Effector memory CD4-positive, alpha-beta T cell (primary cell): Measurements from ENCODE around the gene TELO2.

Experiments used
- DNase-seq, 3 donors: peaks; one replicate each; pipeline ENCODE4 v3.0.0-alpha.2; 2020
- H3K27ac ChIP-seq: 2 replicates; pipeline ENCODE4 v1.7.0; 2013; ENCODE audit warnings: mild to moderate bottlenecking, low read length, moderate library complexity; ENCODE audit not compliant: insufficient read depth, poor library complexity, severe bottlenecking
- H3K27me3 ChIP-seq: replicated peaks from 2 replicates; pipeline ENCODE4 v1.7.0; 2013; ENCODE audit warnings: mild to moderate bottlenecking, low read length; ENCODE audit not compliant: insufficient read depth, control insufficient read depth, poor library complexity, severe bottlenecking
- H3K36me3 ChIP-seq: 2 replicates; pipeline ENCODE4 v1.7.0; 2013; ENCODE audit warnings: mild to moderate bottlenecking, low read length, moderate library complexity; ENCODE audit not compliant: control insufficient read depth, insufficient read depth
- H3K4me1 ChIP-seq: 2 replicates; pipeline ENCODE4 v1.7.0; 2013; ENCODE audit warnings: low read length, mild to moderate bottlenecking; ENCODE audit not compliant: control insufficient read depth, insufficient read depth, poor library complexity, severe bottlenecking
- H3K4me3 ChIP-seq: 2 replicates; pipeline ENCODE4 v1.7.0; 2013; ENCODE audit warnings: low read length, low read depth, mild to moderate bottlenecking; ENCODE audit not compliant: insufficient read depth, poor library complexity, severe bottlenecking
- H3K9me3 ChIP-seq: 2 replicates; pipeline ENCODE4 v1.7.0; 2013; ENCODE audit warnings: mild to moderate bottlenecking, low read length, moderate library complexity; ENCODE audit not compliant: control insufficient read depth

The TELO2 gene

DNA sequence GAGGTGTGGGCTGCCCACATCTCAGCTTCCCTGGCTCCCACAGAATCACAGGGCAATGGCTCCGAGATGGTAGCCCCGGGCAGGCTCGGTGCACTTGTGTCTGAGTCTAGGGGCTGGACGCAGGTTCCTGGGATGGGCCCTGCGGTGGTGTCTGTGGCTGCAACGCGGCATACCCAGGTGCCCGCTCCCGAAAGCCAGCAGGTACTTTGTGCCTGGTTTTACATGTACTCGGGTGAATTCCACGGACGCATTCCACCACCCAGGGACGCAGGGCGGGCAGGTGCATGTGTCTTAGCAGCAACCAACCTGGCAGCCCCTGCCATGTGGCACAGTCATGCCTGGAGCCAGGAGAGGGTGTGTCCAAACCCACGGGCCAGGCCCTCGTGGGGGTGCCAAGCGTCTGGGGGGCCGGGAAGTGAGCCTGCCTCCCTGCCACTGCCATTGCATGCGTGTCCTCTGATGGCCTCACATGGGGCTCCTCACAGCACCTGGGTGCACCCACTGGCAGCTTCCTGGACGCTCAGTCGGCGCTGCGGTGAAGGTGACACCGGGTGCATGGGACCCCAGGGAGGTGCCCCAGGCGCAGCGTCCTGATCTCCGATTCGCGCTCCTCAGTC is 35.9 kb downstream of the TELO2 start:
- no peak overlapping the region for H3K4me3 ChIP-seq
- no peaks in the 10 kb centered on the region for H3K36me3 ChIP-seq
- no peaks in the 10 kb centered on the region for H3K27me3 ChIP-seq
- H3K4me1 ChIP-seq, result peaks cover 30% of the 10 kb centered on the region
- H3K9me3 ChIP-seq, result no peaks in the 10 kb centered on the region
- H3K27ac ChIP-seq, result no peak overlapping the region
- DNase-seq, result no peak

DNA sequence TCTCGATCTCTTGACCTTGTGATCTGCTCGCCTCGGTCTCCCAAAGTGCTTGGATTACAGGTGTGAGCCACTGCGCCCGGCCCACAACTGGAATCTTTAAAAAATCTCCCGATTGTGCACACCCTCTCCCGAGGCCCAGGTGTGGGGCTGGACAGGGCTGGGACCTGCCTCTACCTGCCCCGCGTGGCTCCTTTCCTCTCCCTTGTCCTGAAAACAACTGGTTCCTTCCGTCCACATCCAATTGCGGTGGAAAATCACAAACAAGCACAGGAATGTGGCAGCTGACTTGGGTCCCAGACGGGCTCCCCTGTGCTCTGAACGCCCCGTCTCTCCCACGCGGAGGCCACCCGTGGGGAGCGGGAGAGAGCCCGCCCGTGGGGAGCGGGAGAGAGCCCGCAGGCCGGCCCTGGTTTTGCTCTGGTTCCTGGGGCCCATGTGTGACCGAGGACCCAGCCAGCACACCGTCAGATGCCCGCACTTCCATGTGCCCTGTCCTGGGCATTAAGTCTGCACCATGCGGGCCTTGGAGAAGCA is 37.3 kb downstream of the TELO2 start:
- Histone ChIP-seq H3K9me3 (no peaks in the 10 kb centered on the region), H3K36me3 (no peaks in the 10 kb centered on the region), H3K27ac (no peak overlapping the region), H3K4me3 (no peak overlapping the region), H3K4me1 (peaks cover 30% of the 10 kb centered on the region), H3K27me3 (no peaks in the 10 kb centered on the region)
- DNase-seq, result no peak

DNA sequence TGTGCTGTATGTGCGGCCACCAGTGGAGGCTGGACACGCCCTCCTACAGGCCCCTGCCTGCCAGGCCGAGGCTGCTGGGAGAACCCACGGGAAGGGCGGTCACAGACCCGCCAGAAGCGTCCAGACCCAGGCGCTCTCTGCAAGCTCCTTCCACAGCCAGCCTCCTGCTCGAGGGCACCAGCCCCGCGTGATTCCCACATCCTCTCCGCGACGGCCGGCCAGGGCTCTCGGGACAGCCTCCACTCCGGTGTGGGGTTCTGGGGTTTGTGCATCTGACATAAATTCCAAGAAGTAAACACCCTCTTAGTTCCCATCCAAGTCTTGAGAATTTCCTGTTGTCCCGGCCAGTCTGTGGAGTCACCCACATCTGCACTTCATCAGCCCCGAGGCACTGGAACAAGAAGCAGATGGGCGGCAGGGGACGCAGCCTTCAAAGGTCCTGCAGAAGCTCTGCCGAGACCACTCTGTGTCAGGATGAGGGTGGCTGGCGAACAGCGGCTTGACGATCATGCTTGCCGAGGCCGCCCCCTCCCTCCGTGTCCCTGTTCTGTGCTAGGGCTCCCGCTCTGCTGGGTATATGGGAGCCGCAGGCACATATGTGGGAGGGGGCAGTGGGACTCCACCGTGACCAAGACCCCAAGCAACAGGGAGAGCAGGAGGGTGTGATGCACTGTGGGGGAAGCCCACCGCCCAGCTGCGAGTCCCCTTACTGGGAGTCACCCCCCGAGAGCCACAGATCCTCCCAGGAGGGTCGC is 37.9 kb downstream of the TELO2 start:
- no peak overlapping the region for H3K27ac ChIP-seq
- H3K4me1 ChIP-seq, result peaks cover 30% of the 10 kb centered on the region
- no peaks in the 10 kb centered on the region for H3K27me3 ChIP-seq
- no peaks in the 10 kb centered on the region for H3K36me3 ChIP-seq
- H3K9me3 ChIP-seq, result no peaks in the 10 kb centered on the region
- no peak overlapping the region for H3K4me3 ChIP-seq
- DNase-seq, result no peak

DNA sequence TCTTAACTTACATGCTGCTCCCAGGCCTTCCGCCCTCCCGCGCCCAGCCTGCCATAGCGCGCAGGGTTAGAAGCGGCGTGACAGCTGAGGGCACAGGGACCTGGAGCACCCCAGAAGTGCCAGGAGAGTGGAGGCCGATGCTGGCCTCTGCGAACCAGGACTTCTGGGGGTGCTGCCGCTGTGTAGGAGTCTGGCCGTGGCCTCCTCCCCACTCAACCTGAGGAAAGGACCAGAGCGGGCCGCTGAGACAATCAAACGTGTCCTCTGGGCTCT is 38.4 kb downstream of the TELO2 start:
- Histone ChIP-seq H3K36me3 (peaks cover 1% of the 10 kb centered on the region), H3K4me3 (no peak overlapping the region), H3K9me3 (no peaks in the 10 kb centered on the region), H3K4me1 (peaks cover 32% of the 10 kb centered on the region), H3K27ac (no peak overlapping the region), H3K27me3 (no peaks in the 10 kb centered on the region)
- no peak for DNase-seq

DNA sequence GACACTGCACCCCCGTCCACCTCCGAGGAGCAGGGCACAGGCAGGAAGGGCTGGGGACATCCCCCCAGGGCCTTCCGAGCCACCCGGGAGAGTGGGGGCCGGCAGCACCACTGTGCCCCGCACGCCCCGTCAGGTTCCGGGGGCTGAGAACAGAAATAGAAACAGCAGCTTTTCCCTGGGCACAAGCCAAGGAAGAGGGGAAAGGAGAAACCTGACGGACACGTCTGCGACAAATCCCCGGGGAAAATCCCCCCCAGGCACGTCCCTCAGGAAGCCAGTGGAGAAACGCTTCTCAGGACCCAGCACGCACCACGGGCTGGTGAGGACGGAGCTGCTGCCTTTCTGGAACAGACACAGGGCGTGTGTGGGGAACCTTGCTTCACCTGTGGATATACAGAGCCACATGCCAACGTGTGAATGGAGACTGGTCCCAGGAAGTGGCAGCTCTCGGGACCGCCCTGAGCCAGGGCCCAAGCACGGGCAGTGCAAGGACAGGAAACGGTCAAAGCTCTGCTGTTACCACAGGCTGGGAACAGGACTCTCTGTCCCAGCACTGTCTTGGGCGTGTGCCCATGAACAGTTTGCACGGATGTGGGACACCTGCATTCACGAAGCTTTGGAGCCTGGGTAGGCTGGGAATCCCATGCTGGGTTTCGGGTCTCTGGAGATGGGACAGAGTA is 39.1 kb downstream of the TELO2 start:
- Histone ChIP-seq H3K27me3 (no peaks in the 10 kb centered on the region), H3K4me1 (peaks cover 32% of the 10 kb centered on the region), H3K36me3 (peaks cover 8% of the 10 kb centered on the region), H3K9me3 (no peaks in the 10 kb centered on the region), H3K27ac (no peak overlapping the region), H3K4me3 (no peak overlapping the region)
- DNase-seq, result no peak

DNA sequence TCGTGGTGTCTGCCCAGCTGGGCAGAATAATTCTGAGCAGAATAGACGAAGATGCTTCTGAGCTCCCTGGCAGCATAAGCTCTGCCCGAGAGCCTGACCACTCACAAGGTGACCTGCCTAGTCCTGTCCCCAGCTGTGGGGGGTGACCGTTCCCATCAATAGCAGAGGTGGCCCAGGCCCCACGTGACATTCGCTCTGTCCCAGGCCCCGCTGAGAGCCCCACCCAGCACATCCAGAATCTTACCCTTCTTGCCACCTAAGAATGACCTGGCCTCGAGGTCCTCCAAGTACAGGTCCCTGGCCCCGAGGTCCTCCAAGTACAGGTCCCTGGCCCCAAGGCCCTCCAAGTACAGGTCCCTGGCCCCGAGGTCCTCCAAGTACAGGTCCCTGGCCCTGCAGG is 39.6 kb downstream of the TELO2 start:
- Histone ChIP-seq H3K27ac (peak overlapping the region; percentile 67), H3K27me3 (no peaks in the 10 kb centered on the region), H3K4me3 (peak overlapping the region; percentile 82), H3K36me3 (peaks cover 13% of the 10 kb centered on the region), H3K9me3 (no peaks in the 10 kb centered on the region), H3K4me1 (peaks cover 33% of the 10 kb centered on the region)
- DNase-seq, result no peak

DNA sequence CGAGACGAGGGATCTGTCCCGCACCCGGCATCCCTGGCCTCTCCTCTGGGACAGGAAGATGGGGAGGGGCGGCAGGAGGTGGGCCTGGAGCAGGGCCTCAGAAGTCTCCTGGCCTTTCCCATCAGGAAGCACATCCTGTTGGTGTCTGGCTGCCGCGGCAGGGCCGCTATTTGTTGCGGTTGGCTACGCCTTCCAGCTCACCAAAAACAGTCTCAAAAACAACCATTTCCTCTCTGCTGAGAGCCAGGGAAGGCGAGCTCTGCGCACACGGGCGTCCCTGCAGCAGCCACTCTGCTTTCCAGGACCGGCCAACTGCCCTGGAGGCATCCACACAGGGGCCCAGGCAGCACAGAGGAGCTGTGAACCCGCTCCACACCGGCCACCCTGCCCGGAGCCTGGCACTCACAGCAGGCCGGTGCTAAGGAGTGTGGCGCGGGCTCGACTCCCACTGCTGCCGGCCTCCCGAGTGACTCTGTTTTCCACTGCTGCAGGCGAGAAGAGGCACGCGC is 40.3 kb downstream of the TELO2 start, which contains the start of gene TMEM204:
TMEM204 (plus strand) TSS at position 224 of the 509 bp plus-strand sequence. CDS start 610 bp downstream, outside the sequence.
- H3K9me3 ChIP-seq, result no peaks in the 10 kb centered on the region
- no peak for DNase-seq
- H3K4me1 ChIP-seq, result peaks cover 40% of the 10 kb centered on the region
- peak within 1 kb of the TSS; percentile 82 for H3K4me3 ChIP-seq
- H3K27ac ChIP-seq, result peak within 1 kb of the TSS; percentile 67
- H3K36me3 ChIP-seq, result peaks cover 20% of the 10 kb centered on the region
- H3K27me3 ChIP-seq, result no peaks in the 10 kb centered on the region

DNA sequence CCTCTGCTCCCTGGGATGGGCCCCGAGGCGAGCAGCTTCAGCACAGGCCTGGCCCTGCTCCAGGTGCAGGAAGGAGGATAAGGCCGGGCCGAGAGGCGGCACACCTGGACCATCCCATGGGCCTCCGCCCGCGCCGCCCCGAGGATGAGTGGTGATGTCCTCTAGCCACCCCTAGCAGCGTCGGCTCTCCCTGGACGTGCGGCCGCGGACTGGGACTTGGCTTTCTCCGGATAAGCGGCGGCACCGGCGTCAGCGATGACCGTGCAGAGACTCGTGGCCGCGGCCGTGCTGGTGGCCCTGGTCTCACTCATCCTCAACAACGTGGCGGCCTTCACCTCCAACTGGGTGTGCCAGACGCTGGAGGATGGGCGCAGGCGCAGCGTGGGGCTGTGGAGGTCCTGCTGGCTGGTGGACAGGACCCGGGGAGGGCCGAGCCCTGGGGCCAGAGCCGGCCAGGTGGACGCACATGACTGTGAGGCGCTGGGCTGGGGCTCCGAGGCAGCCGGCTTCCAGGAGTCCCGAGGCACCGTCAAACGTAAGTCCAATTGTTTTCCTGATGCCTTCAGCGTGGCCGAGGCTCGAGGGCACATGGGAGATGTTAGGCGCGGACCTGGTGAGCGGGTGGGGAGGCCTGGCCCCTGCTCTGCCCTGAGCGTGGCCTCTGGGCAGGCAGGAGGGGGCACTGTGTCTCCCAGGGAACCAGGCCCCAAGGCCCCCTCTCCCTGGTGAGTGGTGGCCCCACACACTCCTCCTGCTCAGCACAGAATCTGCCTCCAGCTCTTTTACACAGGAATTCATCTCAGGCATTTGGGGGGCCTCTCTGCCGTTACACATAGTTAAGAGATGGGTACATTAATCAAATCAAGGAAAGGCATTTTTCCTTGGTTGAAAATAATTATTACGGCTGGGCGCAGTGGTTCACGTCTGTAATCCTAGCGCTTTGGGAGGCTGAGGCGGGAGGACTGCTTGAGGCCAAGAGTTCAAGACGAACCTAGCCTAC is 41.2 kb downstream of the TELO2 start:
- peak overlapping the region; percentile 82 for H3K4me3 ChIP-seq

More for the DNA sequence above, 41.2 kb downstream of the TELO2 start:
- peaks cover 29% of the 10 kb centered on the region for H3K36me3 ChIP-seq
- peaks cover 46% of the 10 kb centered on the region for H3K4me1 ChIP-seq
- no peak for DNase-seq
- peak overlapping the region; percentile 67 for H3K27ac ChIP-seq
- no peaks in the 10 kb centered on the region for H3K9me3 ChIP-seq
- H3K27me3 ChIP-seq, result no peaks in the 10 kb centered on the region
